HepG2 (cell line): ENCODE data around the gene MPC1L. TPM values are rescaled to one million over a fixed set of nuclear protein-coding genes. Genes with fewer than 3 reads are reported as not detected.

Source experiments
- ATF1 ChIP-seq: IDR thresholded peaks from 2 replicates; pipeline ENCODE4 v1.6.1; 2016; ENCODE audit warnings: mild to moderate bottlenecking, control low read depth
- CCAR2 ChIP-seq: fragments of 200-400 bp; formaldehyde crosslinking; optimal IDR thresholded peaks from 2 replicates; pipeline ENCODE3; 2018; ENCODE audit warnings: low read depth, mild to moderate bottlenecking, low read length, moderate library complexity
- CENPX ChIP-seq: sonication (generic); formaldehyde crosslinking; IDR thresholded peaks from 2 replicates; pipeline ENCODE4 v1.9.0; 2021; ENCODE audit warnings: mild to moderate bottlenecking, missing genetic modification reagents, moderate library complexity
- DRAP1 ChIP-seq: IDR thresholded peaks from 2 replicates; pipeline ENCODE4 v1.6.1; 2016; ENCODE audit warnings: missing genetic modification reagents, missing compliant biosample characterization
- E2F2 ChIP-seq: sonication (generic); formaldehyde crosslinking; IDR thresholded peaks from 2 replicates; pipeline ENCODE4 v1.4.0; 2020; ENCODE audit warnings: missing genetic modification reagents, borderline replicate concordance
- ELF1 ChIP-seq: sonication (generic); formaldehyde crosslinking; IDR thresholded peaks from 2 replicates; pipeline ENCODE4 v1.4.0; 2020; ENCODE audit warnings: missing genetic modification reagents
- EP300 ChIP-seq, 3 experiments: sonication (generic) in 1 of 3; formaldehyde crosslinking in 1 of 3; IDR thresholded peaks; 2 replicates each; pipeline versions ENCODE4 v1.5.1 to v1.6.1; 2011 to 2020; ENCODE audit warnings: low read depth in 2 of 3, low read length in 2 of 3, borderline replicate concordance in 1 of 3, improper control_type of control experiment in 1 of 3, mild to moderate bottlenecking in 1 of 3, missing genetic modification reagents in 1 of 3, moderate library complexity in 1 of 3
- FOXP4 ChIP-seq: sonication (generic); formaldehyde crosslinking; IDR thresholded peaks from 2 replicates; pipeline ENCODE4 v1.4.0; 2020; ENCODE audit warnings: missing genetic modification reagents
- LBX2 ChIP-seq: sonication (generic); formaldehyde crosslinking; IDR thresholded peaks from 2 replicates; pipeline ENCODE4 v1.5.0; 2020; ENCODE audit warnings: missing genetic modification reagents, mild to moderate bottlenecking, borderline replicate concordance
- LCORL ChIP-seq, 2 experiments: fragments of 450-650 bp in 1 of 2; sonication (generic) in 1 of 2; formaldehyde crosslinking in 1 of 2; IDR thresholded peaks; 2 replicates each; pipeline versions ENCODE4 v1.5.0 to v1.6.1; 2017 to 2020; ENCODE audit warnings: antibody characterized with exemption in 1 of 2, missing genetic modification reagents in 1 of 2
- NR0B2 ChIP-seq: sonication (generic); formaldehyde crosslinking; IDR thresholded peaks from 2 replicates; pipeline ENCODE4 v1.4.0; 2020; ENCODE audit warnings: mild to moderate bottlenecking, missing genetic modification reagents
- NR2C2 ChIP-seq: sonication (generic); formaldehyde crosslinking; IDR thresholded peaks from 2 replicates; pipeline ENCODE4 v1.4.0; 2020; ENCODE audit warnings: missing genetic modification reagents, mild to moderate bottlenecking, moderate library complexity, borderline replicate concordance
- PHF21A ChIP-seq: sonication (generic); formaldehyde crosslinking; IDR thresholded peaks from 2 replicates; pipeline ENCODE4 v1.5.0; 2020; ENCODE audit warnings: mild to moderate bottlenecking, missing genetic modification reagents
- SIN3A ChIP-seq: IDR thresholded peaks from 2 replicates; pipeline ENCODE4 v1.6.1; 2011; ENCODE audit warnings: low read depth, mild to moderate bottlenecking, control low read depth, low read length, borderline replicate concordance
- UBTF ChIP-seq: sonication (generic); formaldehyde crosslinking; IDR thresholded peaks from 2 replicates; pipeline ENCODE4 v1.4.0; 2020; ENCODE audit warnings: mild to moderate bottlenecking, missing genetic modification reagents
- ZGPAT ChIP-seq: IDR thresholded peaks from 2 replicates; pipeline ENCODE4 v1.6.1; 2016; ENCODE audit warnings: mild to moderate bottlenecking
- ZNF143 ChIP-seq: sonication (generic); formaldehyde crosslinking; IDR thresholded peaks from 2 replicates; pipeline ENCODE4 v1.4.0; 2020; ENCODE audit warnings: missing genetic modification reagents
- ZNF354B ChIP-seq: sonication (generic); formaldehyde crosslinking; IDR thresholded peaks from 2 replicates; pipeline ENCODE4 v1.8.0; 2022; ENCODE audit warnings: mild to moderate bottlenecking, missing genetic modification reagents
- ZNF605 ChIP-seq: sonication (generic); formaldehyde crosslinking; IDR thresholded peaks from 2 replicates; pipeline ENCODE4 v1.8.0; 2022; ENCODE audit warnings: mild to moderate bottlenecking, missing genetic modification reagents
- polyA plus RNA-seq, 8 experiments: library from polyadenylated mRNA; depleted of rRNA in 3 of 8; stranded (reverse) in 7 of 8; unstranded in 1 of 8; fragments of >200 nt; fragmentation: Illumina TruSeq in 4 of 8; extraction: Trizol in 4 of 8; gene quantifications; 2 replicates each; pipeline versions ENCODE4 v1.2.1 to v1.2.3, GENCODE V29; 2011 to 2016; ENCODE audit warnings: low read depth in 4 of 8, missing spikeins in 1 of 8, mixed read lengths in 1 of 8; ENCODE audit not compliant: insufficient read depth in 1 of 8
- total RNA-seq, 5 experiments: library from RNA; depleted of rRNA; stranded (reverse); fragments of >200 nt; fragmentation: Illumina TruSeq; extraction: Trizol; gene quantifications; 2 replicates each; pipeline ENCODE4 v1.2.3, GENCODE V29; 2016; ENCODE audit warnings: low read depth in 1 of 5

MPC1L gene
- total and polyA plus RNA-seq, 2 of the 13 experiments (the other 11 are each of a cell fraction or from before 2014, with no cell fraction given) = not detected

GRCh38 chrX:40580537-40581335, 42.5 kb upstream of the MPC1L start, which contains the start of gene ATP6AP2 (continued):
- TF ChIP-seq CCAR2 (no peak), NR0B2 (CRISPR knock-in tag) (peak; percentile 29; the same call in 1 of the 2 replicates), UBTF (CRISPR knock-in tag) (peak; percentile 60; the same call in 1 of the 2 replicates), SIN3A (peak; percentile 42; the same call in 1 of the 2 replicates), ZNF354B (CRISPR knock-in tag) (0 out of 2 replicates have a peak, but pooled peaks have one; percentile 29), DRAP1 (CRISPR knock-in tag) (peak; percentile 88), ATF1 (CRISPR knock-in tag) (peak; percentile 89), LBX2 (CRISPR knock-in tag) (no peak), ZNF605 (CRISPR knock-in tag) (no peak), ELF1 (peak; percentile 61), FOXP4 (CRISPR knock-in tag) (no peak), EP300 (IDR thresholded peaks at IDR 0.05; ENCODE audit: low read depth in 2 of 2, low read length in 2 of 2) (no peak), EP300 (CRISPR knock-in tag; IDR thresholded peaks at IDR 0.05; ENCODE audit: borderline replicate concordance) (no peak), NR2C2 (CRISPR knock-in tag) (peak; percentile 85; the same call in 1 of the 2 replicates), LCORL (IDR thresholded peaks at IDR 0.05) (no peak), LCORL (CRISPR knock-in tag; IDR thresholded peaks at IDR 0.05) (peak; percentile 30; the same call in 1 of the 2 replicates), CENPX (no peak), PHF21A (CRISPR knock-in tag) (peak; percentile 9; the same call in 1 of the 2 replicates), ZNF143 (no peak), ZGPAT (CRISPR knock-in tag) (peak; percentile 25; the same call in 1 of the 2 replicates), E2F2 (CRISPR knock-in tag) (no peak)
